IMR-90 (cell line): ENCODE results near the gene PDF.

ENCODE experiments used
- FOS ChIP-seq: fragments of 150-350 bp; IDR thresholded peaks from 2 replicates; pipeline ENCODE4 v1.6.1; 2016; ENCODE audit warnings: low read depth, low read length
- MAFK ChIP-seq: IDR thresholded peaks from 2 replicates; pipeline ENCODE4 v1.6.1; 2012; ENCODE audit warnings: low read depth, low read length, improper control_type of control experiment
- MXI1 ChIP-seq: IDR thresholded peaks from 2 replicates; pipeline ENCODE4 v1.6.1; 2012; ENCODE audit warnings: low read depth, mild to moderate bottlenecking, low read length, moderate library complexity, borderline replicate concordance
- POLR2A ChIP-seq: IDR thresholded peaks from 2 replicates; pipeline ENCODE4 v1.6.1; 2012; ENCODE audit warnings: mild to moderate bottlenecking, low read depth, low read length
- RAD21 ChIP-seq: IDR thresholded peaks from 2 replicates; pipeline ENCODE4 v1.6.1; 2012; ENCODE audit warnings: low read length, improper control_type of control experiment
- SMC3 ChIP-seq: fragments of 150-350 bp; IDR thresholded peaks from 2 replicates; pipeline ENCODE4 v1.6.1; 2016; ENCODE audit warnings: low read depth, mild to moderate bottlenecking, antibody characterized with exemption, low read length, moderate library complexity
- TF ChIP-seq, protein P1 (sequence below): conservative IDR thresholded peaks from 2 replicates; pipeline ENCODE4 v1.5.1; 2012; ENCODE audit warnings: mild to moderate bottlenecking, low read depth, low read length, improper control_type of control experiment
- TF ChIP-seq, protein P2 (sequence below): fragments of 150-350 bp; IDR thresholded peaks from 2 replicates; pipeline ENCODE4 v1.6.1; 2017; ENCODE audit warnings: mild to moderate bottlenecking, antibody characterized with exemption, low read length, low read depth
- TF ChIP-seq, protein P3 (sequence below): fragments of 150-350 bp; IDR thresholded peaks from 2 replicates; pipeline ENCODE4 v1.6.1; 2016; ENCODE audit warnings: low read depth, mild to moderate bottlenecking, low read length, moderate library complexity, borderline replicate concordance

DNA sequence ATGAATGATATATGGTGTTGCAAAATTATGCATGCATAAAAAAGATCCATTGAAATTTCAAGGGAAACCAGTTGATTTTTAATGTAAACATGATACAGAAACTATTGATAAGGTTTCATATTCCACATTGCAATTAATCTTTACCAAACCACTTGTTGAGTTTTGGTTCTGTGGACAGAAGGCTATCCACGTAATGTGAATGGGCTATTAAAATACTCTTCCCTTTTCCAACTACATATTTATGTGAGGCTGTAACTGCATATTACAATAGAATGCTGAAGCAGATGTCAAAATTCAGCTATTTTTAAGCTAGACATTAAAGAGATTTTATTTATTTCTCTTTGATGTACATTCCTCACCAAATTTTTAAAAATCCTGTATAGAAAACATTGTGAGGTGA, 53.0 kb downstream of the PDF start:
- TF ChIP-seq, protein P1, sequence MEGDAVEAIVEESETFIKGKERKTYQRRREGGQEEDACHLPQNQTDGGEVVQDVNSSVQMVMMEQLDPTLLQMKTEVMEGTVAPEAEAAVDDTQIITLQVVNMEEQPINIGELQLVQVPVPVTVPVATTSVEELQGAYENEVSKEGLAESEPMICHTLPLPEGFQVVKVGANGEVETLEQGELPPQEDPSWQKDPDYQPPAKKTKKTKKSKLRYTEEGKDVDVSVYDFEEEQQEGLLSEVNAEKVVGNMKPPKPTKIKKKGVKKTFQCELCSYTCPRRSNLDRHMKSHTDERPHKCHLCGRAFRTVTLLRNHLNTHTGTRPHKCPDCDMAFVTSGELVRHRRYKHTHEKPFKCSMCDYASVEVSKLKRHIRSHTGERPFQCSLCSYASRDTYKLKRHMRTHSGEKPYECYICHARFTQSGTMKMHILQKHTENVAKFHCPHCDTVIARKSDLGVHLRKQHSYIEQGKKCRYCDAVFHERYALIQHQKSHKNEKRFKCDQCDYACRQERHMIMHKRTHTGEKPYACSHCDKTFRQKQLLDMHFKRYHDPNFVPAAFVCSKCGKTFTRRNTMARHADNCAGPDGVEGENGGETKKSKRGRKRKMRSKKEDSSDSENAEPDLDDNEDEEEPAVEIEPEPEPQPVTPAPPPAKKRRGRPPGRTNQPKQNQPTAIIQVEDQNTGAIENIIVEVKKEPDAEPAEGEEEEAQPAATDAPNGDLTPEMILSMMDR, result no peak
- no peak for TF ChIP-seq POLR2A
- TF ChIP-seq, protein P2, sequence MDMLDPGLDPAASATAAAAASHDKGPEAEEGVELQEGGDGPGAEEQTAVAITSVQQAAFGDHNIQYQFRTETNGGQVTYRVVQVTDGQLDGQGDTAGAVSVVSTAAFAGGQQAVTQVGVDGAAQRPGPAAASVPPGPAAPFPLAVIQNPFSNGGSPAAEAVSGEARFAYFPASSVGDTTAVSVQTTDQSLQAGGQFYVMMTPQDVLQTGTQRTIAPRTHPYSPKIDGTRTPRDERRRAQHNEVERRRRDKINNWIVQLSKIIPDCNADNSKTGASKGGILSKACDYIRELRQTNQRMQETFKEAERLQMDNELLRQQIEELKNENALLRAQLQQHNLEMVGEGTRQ, result no peak
- no peak for TF ChIP-seq SMC3
- no peak for TF ChIP-seq RAD21
- TF ChIP-seq MAFK, result no peak
- TF ChIP-seq, protein P3, sequence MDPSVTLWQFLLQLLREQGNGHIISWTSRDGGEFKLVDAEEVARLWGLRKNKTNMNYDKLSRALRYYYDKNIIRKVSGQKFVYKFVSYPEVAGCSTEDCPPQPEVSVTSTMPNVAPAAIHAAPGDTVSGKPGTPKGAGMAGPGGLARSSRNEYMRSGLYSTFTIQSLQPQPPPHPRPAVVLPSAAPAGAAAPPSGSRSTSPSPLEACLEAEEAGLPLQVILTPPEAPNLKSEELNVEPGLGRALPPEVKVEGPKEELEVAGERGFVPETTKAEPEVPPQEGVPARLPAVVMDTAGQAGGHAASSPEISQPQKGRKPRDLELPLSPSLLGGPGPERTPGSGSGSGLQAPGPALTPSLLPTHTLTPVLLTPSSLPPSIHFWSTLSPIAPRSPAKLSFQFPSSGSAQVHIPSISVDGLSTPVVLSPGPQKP, result no peak
- no peak for TF ChIP-seq MXI1
- TF ChIP-seq FOS, result no peak
